ENCODE results near the gene UTP15.

UTP15 gene

DNA sequence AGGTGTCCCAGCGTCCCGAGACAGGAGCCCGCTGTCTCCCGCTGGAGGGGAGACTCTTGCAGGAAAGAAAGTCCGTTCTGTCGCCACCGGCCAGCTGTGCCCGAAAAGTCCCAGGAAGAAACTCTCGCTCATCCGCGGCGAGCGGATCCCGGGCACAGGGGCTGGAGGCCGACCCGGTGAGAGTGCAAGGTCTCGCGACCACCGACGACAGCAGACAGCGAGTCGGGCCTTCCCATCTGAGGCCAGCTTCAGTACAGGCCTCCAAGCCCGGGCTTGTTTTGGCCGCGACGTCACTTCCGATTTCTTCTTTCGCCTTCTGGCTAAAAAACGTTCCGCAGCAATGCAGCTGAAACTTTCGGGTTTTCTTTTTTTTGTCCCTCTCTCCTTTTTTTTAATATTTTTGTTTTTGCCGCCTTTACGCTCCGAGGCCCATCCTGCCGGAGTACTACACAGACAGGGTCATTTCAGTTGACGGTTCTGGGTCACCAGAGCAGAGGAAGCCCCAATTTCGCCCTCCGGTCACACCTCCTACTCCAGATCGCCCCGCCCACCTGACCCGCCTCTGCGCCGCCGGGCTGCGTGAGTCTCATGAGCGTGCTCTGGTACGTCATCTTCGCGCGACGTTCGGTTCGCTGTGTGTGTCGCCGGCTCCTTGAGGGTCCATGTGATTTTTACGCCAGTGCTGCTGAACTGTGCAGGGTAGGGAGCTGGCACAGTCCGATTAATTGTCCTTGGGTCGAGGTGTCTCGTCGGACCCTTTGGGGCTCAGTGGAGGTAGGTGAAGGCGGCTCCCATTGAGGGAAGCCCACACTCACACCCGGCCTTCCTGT lies at the start of gene UTP15, which contains the start of gene ANKRA2:
Gene UTP15, plus strand, starts transcription at position 605 of the 830 bp plus-strand sequence. CDS start 1,602 bp downstream, outside the sequence.
Gene ANKRA2, minus strand, starts transcription at position 501 of the 830 bp plus-strand sequence. CDS start 2,758 bp downstream, outside the sequence.
- Histone ChIP-seq H3K4me3 (replicated peaks; ENCODE audit: low read depth, low read length) (peak within 1 kb of the TSS; percentile 91), H3K36me3 (ENCODE audit: control insufficient read depth, insufficient read depth, low read length) (no peaks in the 10 kb centered on the region), H3K27me3 (replicated peaks; ENCODE audit: control insufficient read depth, insufficient read depth, low read length) (no peaks in the 10 kb centered on the region)
- TF ChIP-seq, protein P1, sequence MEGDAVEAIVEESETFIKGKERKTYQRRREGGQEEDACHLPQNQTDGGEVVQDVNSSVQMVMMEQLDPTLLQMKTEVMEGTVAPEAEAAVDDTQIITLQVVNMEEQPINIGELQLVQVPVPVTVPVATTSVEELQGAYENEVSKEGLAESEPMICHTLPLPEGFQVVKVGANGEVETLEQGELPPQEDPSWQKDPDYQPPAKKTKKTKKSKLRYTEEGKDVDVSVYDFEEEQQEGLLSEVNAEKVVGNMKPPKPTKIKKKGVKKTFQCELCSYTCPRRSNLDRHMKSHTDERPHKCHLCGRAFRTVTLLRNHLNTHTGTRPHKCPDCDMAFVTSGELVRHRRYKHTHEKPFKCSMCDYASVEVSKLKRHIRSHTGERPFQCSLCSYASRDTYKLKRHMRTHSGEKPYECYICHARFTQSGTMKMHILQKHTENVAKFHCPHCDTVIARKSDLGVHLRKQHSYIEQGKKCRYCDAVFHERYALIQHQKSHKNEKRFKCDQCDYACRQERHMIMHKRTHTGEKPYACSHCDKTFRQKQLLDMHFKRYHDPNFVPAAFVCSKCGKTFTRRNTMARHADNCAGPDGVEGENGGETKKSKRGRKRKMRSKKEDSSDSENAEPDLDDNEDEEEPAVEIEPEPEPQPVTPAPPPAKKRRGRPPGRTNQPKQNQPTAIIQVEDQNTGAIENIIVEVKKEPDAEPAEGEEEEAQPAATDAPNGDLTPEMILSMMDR (IDR thresholded peaks at IDR 0.05; ENCODE audit: insufficient read depth, low read length, poor library complexity, severe bottlenecking): no peak
- DNase-seq (ENCODE audit: extremely low read depth, insufficient read length): peak; percentile 98

DNA sequence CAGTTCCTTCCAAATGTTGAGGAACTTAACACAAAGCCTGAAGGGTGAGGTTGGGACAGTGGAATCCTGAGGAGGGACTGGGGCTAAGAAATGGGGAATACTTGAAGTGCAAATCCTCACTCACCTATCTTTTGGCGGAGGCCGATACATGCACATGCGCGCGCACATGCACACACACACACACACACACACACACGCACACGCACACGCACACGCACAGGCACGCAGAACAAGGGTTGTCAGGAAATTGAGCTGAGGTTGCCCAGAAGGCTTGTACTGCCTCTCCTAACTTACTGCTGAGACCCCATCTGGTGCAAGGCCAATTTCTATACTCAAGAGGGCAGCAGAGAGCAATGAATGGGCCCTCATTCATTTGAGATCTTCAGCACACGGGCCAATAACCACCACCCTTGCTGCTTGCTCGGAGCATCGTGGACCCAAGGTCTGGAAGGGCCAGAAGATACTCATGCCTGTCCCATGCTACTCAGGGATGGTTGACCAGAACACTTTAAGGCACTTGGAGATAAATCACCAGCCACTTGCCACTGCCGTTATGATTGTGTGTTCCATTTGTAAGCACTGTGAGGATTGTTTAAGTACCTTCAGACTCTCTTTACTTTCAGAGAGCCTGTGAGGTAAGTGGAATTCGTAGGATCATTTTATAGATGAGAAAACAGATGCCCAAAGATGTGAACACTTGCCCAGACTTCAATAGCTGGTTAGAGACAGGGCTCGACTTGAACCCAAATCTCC lies 45.8 kb upstream of the UTP15 start:
- TF ChIP-seq, protein P1 (IDR thresholded peaks at IDR 0.05; ENCODE audit: insufficient read depth, low read length, poor library complexity, severe bottlenecking): peak; percentile 79
- DNase-seq (ENCODE audit: extremely low read depth, insufficient read length): peak; percentile 53
- Histone ChIP-seq H3K36me3 (ENCODE audit: control insufficient read depth, insufficient read depth, low read length) (no peaks in the 10 kb centered on the region), H3K27me3 (replicated peaks; ENCODE audit: control insufficient read depth, insufficient read depth, low read length) (no peaks in the 10 kb centered on the region), H3K4me3 (replicated peaks; ENCODE audit: low read depth, low read length) (no peak overlapping the region)

DNA sequence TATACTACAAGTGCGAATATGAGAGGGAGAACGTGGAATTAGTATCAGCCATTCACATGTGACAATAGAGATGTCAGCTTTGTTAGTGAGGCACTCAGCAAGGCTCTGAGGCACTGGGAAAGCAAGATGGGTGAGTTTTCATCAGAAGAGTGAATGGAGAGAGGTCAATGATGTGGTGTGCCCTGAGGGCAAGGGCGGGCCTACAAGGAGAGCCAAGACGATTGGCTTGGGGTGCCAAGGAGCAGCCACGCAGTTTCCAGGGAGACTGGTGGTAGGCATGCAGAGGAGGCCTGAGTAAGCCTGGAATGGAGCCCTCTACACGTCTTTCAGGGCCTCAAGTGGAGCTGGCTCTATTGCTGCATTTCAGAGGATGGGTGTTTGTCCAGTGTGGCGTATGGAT lies 42.6 kb upstream of the UTP15 start:
- Histone ChIP-seq H3K36me3 (ENCODE audit: control insufficient read depth, insufficient read depth, low read length) (no peaks in the 10 kb centered on the region), H3K27me3 (replicated peaks; ENCODE audit: control insufficient read depth, insufficient read depth, low read length) (no peaks in the 10 kb centered on the region), H3K4me3 (replicated peaks; ENCODE audit: low read depth, low read length) (no peak overlapping the region)
- no peak for DNase-seq (ENCODE audit: extremely low read depth, insufficient read length)
- TF ChIP-seq, protein P1 (IDR thresholded peaks at IDR 0.05; ENCODE audit: insufficient read depth, low read length, poor library complexity, severe bottlenecking): no peak

GRCh38 chr5:73523861-73524260 lies 41.7 kb upstream of the UTP15 start:
- DNase-seq (ENCODE audit: extremely low read depth, insufficient read length): no peak
- Histone ChIP-seq H3K4me3 (replicated peaks; ENCODE audit: low read depth, low read length) (no peak overlapping the region), H3K36me3 (ENCODE audit: control insufficient read depth, insufficient read depth, low read length) (no peaks in the 10 kb centered on the region), H3K27me3 (replicated peaks; ENCODE audit: control insufficient read depth, insufficient read depth, low read length) (no peaks in the 10 kb centered on the region)
- TF ChIP-seq, protein P1 (IDR thresholded peaks at IDR 0.05; ENCODE audit: insufficient read depth, low read length, poor library complexity, severe bottlenecking): no peak

- TF ChIP-seq, protein P1 (IDR thresholded peaks at IDR 0.05; ENCODE audit: insufficient read depth, low read length, poor library complexity, severe bottlenecking): no peak
- H3K27me3 ChIP-seq (replicated peaks; ENCODE audit: control insufficient read depth, insufficient read depth, low read length): no peaks in the 10 kb centered on the region
- DNase-seq (ENCODE audit: extremely low read depth, insufficient read length): no peak
- no peak overlapping the region for H3K4me3 ChIP-seq (replicated peaks; ENCODE audit: low read depth, low read length)
- H3K36me3 ChIP-seq (ENCODE audit: control insufficient read depth, insufficient read depth, low read length): no peaks in the 10 kb centered on the region
Measured at GRCh38 chr5:73525606-73526203, 39.8 kb upstream of the UTP15 start.
